Loucy (cell line): ENCODE data around the gene LAMC1.

ENCODE experiments used
- CTCF ChIP-seq: fragments of 200-600 bp; sonication (generic); conservative IDR thresholded peaks from 2 replicates; pipeline ENCODE4 v1.5.1; 2014; ENCODE audit warnings: mild to moderate bottlenecking, antibody characterized with exemption, low read length
- EZH2phosphoT487 ChIP-seq: fragments of 200-600 bp; IDR thresholded peaks from 2 replicates; pipeline ENCODE4 v1.6.1; 2018; ENCODE audit warnings: antibody characterized with exemption, mild to moderate bottlenecking, moderate library complexity, borderline replicate concordance

- no peak for TF ChIP-seq CTCF
- no peak for TF ChIP-seq EZH2phosphoT487
These were observed 47.2 kb downstream of the LAMC1 start for GRCh38 chr1:183070234-183070922.
